Osteoblast (primary cell): ENCODE measurements around the gene CCNI2. TPM values are rescaled to one million over a fixed set of nuclear protein-coding genes. Genes with fewer than 3 reads are reported as not detected.

Experiments used
- DNase-seq: peaks from one replicate; pipeline ENCODE4 v3.0.0; 2011; ENCODE audit warnings: low spot score, mixed read lengths; ENCODE audit not compliant: insufficient read length; ENCODE audit errors: missing footprints
- H2AFZ ChIP-seq: 2 replicates; pipeline ENCODE4 v1.6.0; 2011; ENCODE audit warnings: mild to moderate bottlenecking, low read length
- H3K27ac ChIP-seq: 2 replicates; pipeline ENCODE4 v1.5.1; 2011; ENCODE audit warnings: mild to moderate bottlenecking, low read depth, low read length, moderate library complexity
- H3K27me3 ChIP-seq: 2 replicates; pipeline ENCODE4 v1.6.0; 2012; ENCODE audit warnings: mild to moderate bottlenecking, control low read depth, inconsistent platforms, low read length, moderate library complexity; ENCODE audit not compliant: insufficient read depth
- H3K36me3 ChIP-seq: 2 replicates; pipeline ENCODE4 v1.5.1; 2011; ENCODE audit warnings: mild to moderate bottlenecking, low read length, control low read depth, moderate library complexity; ENCODE audit not compliant: insufficient read depth
- H3K4me1 ChIP-seq: 2 replicates; pipeline ENCODE4 v1.5.1; 2011; ENCODE audit warnings: mild to moderate bottlenecking, low read length, control low read depth, moderate library complexity; ENCODE audit not compliant: insufficient read depth
- H3K4me2 ChIP-seq: 2 replicates; pipeline ENCODE4 v1.6.0; 2011; ENCODE audit warnings: mild to moderate bottlenecking, low read length; ENCODE audit not compliant: insufficient read depth
- H3K4me3 ChIP-seq: fragments of 200-600 bp; sonication (generic); 3 replicates; pipeline ENCODE4 v1.5.1; 2012; ENCODE audit warnings: mild to moderate bottlenecking, low read length, inconsistent platforms; ENCODE audit not compliant: insufficient read depth
- H3K79me2 ChIP-seq: 2 replicates; pipeline ENCODE4 v1.6.0; 2012; ENCODE audit warnings: mild to moderate bottlenecking, low read length, control low read depth, inconsistent platforms; ENCODE audit not compliant: insufficient read depth
- H3K9me3 ChIP-seq: 2 replicates; pipeline ENCODE4 v1.5.1; 2011; ENCODE audit warnings: low read depth, low read length, control low read depth
- H4K20me1 ChIP-seq: 2 replicates; pipeline ENCODE4 v1.6.0; 2012; ENCODE audit warnings: mild to moderate bottlenecking, low read length, control low read depth; ENCODE audit not compliant: insufficient read depth
- total RNA-seq: library from RNA; depleted of rRNA; stranded (reverse); fragments of >200 nt; gene quantifications from 2 replicates; pipeline ENCODE4 v1.2.3, GENCODE V29; 2012
- TF ChIP-seq, protein P1 (sequence below): IDR thresholded peaks from 2 replicates; pipeline ENCODE4 v1.5.1; 2011; ENCODE audit warnings: mild to moderate bottlenecking, low read depth, low read length, moderate library complexity; ENCODE audit errors: extremely low read depth

Gene CCNI2
- total RNA-seq, 1 donor: not detected

DNA sequence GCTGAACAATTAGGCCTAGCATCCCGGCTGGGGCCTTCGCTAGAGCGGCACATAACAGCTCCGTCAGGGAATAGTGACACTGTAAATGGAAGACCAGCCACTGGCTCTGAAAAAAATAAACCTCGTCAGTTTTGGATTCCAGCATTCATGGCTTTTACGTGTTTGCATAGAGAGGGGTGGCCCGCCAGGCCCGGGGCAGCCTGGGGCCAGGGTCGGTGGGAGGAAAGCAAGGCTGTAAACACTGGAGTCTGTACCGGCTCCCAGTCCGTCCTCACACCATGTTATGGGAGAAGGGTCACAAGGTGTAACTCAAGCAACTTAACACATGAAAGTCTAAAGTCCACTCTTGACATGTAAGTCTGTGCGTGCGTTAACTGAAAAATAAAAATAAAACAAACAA lies 11.2 kb downstream of the CCNI2 start:
- TF ChIP-seq, protein P1, sequence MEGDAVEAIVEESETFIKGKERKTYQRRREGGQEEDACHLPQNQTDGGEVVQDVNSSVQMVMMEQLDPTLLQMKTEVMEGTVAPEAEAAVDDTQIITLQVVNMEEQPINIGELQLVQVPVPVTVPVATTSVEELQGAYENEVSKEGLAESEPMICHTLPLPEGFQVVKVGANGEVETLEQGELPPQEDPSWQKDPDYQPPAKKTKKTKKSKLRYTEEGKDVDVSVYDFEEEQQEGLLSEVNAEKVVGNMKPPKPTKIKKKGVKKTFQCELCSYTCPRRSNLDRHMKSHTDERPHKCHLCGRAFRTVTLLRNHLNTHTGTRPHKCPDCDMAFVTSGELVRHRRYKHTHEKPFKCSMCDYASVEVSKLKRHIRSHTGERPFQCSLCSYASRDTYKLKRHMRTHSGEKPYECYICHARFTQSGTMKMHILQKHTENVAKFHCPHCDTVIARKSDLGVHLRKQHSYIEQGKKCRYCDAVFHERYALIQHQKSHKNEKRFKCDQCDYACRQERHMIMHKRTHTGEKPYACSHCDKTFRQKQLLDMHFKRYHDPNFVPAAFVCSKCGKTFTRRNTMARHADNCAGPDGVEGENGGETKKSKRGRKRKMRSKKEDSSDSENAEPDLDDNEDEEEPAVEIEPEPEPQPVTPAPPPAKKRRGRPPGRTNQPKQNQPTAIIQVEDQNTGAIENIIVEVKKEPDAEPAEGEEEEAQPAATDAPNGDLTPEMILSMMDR: no peak
- Histone ChIP-seq H3K36me3 (peaks cover 29% of the 10 kb centered on the region), H3K79me2 (no peaks in the 10 kb centered on the region), H3K4me2 (no peak overlapping the region), H3K4me1 (no peaks in the 10 kb centered on the region), H3K9me3 (no peaks in the 10 kb centered on the region), H3K27ac (no peak overlapping the region), H3K27me3 (peaks cover 7% of the 10 kb centered on the region), H2AFZ (no peak overlapping the region), H4K20me1 (peaks cover 10% of the 10 kb centered on the region), H3K4me3 (no peak overlapping the region)
- DNase-seq: peak; percentile 32

DNA sequence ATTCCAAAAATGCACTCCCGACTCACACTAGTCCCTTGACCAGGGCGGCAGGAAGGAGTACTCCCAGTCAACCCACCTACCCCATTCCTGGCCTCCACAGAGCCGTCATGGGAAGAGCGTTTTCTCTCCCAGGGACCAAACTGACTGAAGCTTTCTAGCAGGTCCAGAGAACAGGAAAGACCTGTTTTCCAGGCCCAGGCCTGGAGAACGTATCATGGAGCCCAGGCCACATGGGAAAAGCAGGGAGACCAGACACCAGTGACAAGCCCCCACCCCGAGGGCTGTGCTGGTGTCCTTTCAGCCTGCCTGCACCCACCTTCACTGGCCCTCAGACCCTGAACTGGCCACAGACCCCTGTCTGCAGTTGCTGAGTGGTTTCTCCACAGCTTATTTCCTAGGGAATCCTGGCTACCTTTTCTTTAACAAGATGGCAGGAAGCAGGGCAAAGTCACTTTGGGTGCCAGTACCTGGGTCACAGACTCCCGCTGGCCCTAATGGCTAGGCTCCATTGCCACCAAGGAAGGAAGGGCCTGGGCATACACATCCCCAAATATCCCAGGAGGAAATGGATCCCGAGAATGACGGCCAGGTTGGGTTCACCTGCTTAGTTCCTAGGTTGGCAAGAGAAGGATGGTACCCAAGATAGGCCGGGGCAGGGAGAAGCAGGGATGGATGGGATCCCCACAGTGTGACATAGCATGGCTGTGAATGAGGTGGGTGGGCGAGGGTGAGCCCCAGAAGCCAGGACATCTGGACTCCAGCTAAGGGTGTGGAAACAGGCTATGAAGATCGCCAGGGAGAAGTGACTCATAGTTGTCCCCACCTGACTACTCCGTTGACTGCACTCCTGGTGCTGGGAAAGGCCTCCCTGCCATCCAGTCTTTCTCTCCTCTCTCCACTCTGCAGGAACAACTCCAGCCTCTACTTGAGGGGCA lies 12.2 kb downstream of the CCNI2 start:
- Histone ChIP-seq H3K4me2 (no peak overlapping the region), H3K27ac (no peak overlapping the region), H4K20me1 (peaks cover 7% of the 10 kb centered on the region), H3K4me1 (no peaks in the 10 kb centered on the region), H3K4me3 (no peak overlapping the region), H3K79me2 (no peaks in the 10 kb centered on the region), H2AFZ (no peak overlapping the region), H3K36me3 (peaks cover 30% of the 10 kb centered on the region), H3K27me3 (peaks cover 1% of the 10 kb centered on the region), H3K9me3 (no peaks in the 10 kb centered on the region)
- TF ChIP-seq, protein P1: no peak
- DNase-seq: peak; percentile 54

DNA sequence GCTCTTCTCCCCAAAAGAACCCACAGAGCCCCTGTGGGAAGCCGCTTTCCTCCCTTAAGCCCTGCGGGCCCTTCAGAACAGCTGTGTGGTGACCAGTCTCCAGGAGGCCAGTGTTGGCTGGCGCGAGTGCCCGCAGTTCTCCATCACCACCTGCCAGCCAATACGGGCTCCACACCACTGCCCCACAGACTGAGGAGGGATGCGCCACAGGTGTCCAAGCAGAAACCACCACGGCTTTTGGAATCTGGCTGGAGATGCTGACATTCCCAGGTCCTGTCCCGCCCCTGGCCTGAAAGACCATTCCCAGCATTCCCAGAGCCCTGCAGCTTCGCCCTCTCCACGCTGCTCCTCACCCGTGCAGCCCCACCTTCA lies 12.8 kb downstream of the CCNI2 start:
- TF ChIP-seq, protein P1: no peak
- Histone ChIP-seq H3K4me1 (no peaks in the 10 kb centered on the region), H2AFZ (no peak overlapping the region), H3K36me3 (peaks cover 36% of the 10 kb centered on the region), H3K79me2 (no peaks in the 10 kb centered on the region), H3K9me3 (no peaks in the 10 kb centered on the region), H3K4me3 (no peak overlapping the region), H3K4me2 (no peak overlapping the region), H3K27ac (no peak overlapping the region), H4K20me1 (peaks cover 9% of the 10 kb centered on the region), H3K27me3 (no peaks in the 10 kb centered on the region)
- no peak for DNase-seq

DNA sequence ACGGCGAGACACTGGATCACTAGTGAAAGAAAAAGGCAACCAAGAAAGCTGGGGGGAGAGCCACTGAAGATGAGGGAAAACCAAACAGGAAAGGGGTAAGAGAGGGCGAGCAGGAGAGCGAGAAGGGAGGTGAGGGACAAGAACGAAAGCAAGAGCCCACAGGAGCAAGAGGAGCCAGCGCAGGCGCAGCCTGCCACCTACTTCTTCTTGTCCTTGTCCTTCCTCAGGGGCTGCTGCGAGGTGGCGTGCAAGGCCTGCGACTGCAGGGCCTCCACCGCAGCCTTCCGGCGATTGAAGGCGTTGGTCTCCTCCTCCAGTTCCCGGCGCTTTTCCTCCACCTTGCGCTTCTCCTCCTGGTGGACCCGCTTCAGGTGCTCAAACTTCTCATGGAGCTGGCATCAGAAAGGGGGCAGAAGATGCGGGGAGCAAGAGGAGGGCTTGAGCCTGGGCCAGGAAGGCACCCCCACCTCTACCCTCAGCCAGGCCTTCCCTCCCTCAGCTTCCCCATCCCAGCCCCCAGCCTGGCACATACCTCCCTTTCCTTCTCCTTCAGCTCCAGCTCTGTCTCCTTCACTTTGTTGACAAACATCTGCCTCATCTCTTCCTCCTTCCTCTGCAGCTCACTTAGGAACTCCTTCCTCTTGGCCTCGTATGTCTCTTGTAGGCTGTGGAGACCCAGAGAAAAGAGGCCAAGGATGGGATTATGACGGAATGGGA lies 13.5 kb downstream of the CCNI2 start:
- no peaks in the 10 kb centered on the region for H3K9me3 ChIP-seq
- H3K79me2 ChIP-seq: no peaks in the 10 kb centered on the region
- H3K4me1 ChIP-seq: no peaks in the 10 kb centered on the region
- H3K27ac ChIP-seq: no peak overlapping the region
- no peak overlapping the region for H2AFZ ChIP-seq
- peak; percentile 79 for DNase-seq
- TF ChIP-seq, protein P1: no peak
- no peaks in the 10 kb centered on the region for H3K27me3 ChIP-seq
- H3K4me2 ChIP-seq: no peak overlapping the region
- peaks cover 8% of the 10 kb centered on the region for H4K20me1 ChIP-seq
- H3K4me3 ChIP-seq: no peak overlapping the region
- H3K36me3 ChIP-seq: peaks cover 38% of the 10 kb centered on the region
